Sigmoid colon (tissue), 7 donors: ENCODE results near the gene EHMT2. TPM values are rescaled to one million over a fixed set of nuclear protein-coding genes. Genes with fewer than 3 reads are reported as not detected.
"Not testable (repeated sequence)": the region's sequence is repeated elsewhere in the genome, so short reads cannot be mapped to it uniquely, and the experiment has no call there.

Experiments
- DNase-seq: peaks from one replicate; pipeline ENCODE4 v3.0.0-alpha.2; 2019
- H3K27ac ChIP-seq, 4 donors: fragments of 200-600 bp; sonication (generic); one replicate each; pipeline ENCODE4 v1.5.1; 2016 to 2019; ENCODE audit warnings: mild to moderate bottlenecking in 1 of 4
- H3K27me3 ChIP-seq, 3 donors: fragments of 200-600 bp; sonication (generic); one replicate each; pipeline ENCODE4 v1.5.1; 2019; ENCODE audit warnings: mild to moderate bottlenecking in 1 of 3
- H3K36me3 ChIP-seq, 4 donors: fragments of 200-600 bp; sonication (generic); one replicate each; pipeline ENCODE4 v1.5.1; 2016 to 2019
- H3K4me1 ChIP-seq, 4 donors: fragments of 200-600 bp; sonication (generic); one replicate each; pipeline ENCODE4 v1.5.1; 2017 to 2019
- H3K4me3 ChIP-seq, 4 donors: fragments of 200-600 bp; sonication (generic); one replicate each; pipeline ENCODE4 v1.5.1; 2017 to 2019; ENCODE audit warnings: mild to moderate bottlenecking in 2 of 4, moderate library complexity in 1 of 4
- H3K9me3 ChIP-seq, 4 donors: fragments of 200-600 bp in 3 of 4; sonication (generic) in 3 of 4; one replicate each; pipeline versions ENCODE4 v1.5.1 to v1.6.1; 2013 to 2019
- CTCF ChIP-seq, 4 experiments: fragments of 450-650 bp in 3 of 4; fragments of 200-600 bp in 1 of 4; IDR thresholded peaks; one replicate each; pipeline ENCODE4 v1.5.1; 2016 to 2019; ENCODE audit warnings: antibody characterized with exemption in 4 of 4, mild to moderate bottlenecking in 3 of 4, moderate library complexity in 2 of 4
- EP300 ChIP-seq, 4 donors: sonication (generic); formaldehyde crosslinking; IDR thresholded peaks; one replicate each; pipeline ENCODE4 v1.6.1; 2017; ENCODE audit warnings: antibody characterized with exemption in 4 of 4
- POLR2A ChIP-seq, 2 donors: fragments of 450-650 bp; IDR thresholded peaks; one replicate each; pipeline ENCODE4 v1.6.1; 2016; ENCODE audit warnings: antibody characterized with exemption in 2 of 2, mild to moderate bottlenecking in 2 of 2, moderate library complexity in 2 of 2
- POLR2AphosphoS5 ChIP-seq, 4 donors: sonication (generic); formaldehyde crosslinking; IDR thresholded peaks; one replicate each; pipeline ENCODE4 v1.6.1; 2017; ENCODE audit warnings: antibody characterized with exemption in 4 of 4
- WGBS, 2 donors: extraction: QIAGEN DNeasy Blood & Tissue Kit; methylation state at CpG; one replicate each; pipeline ENCODE4 v1.1.7; 2013; 5-methylcytosine and 5-hydroxymethylcytosine counted together
- intact Hi-C: fragments of 100-400 bp; cut with DNase I; formaldehyde crosslinking; loops from one replicate; pipeline ENCODE4 v1.15.1; 2023
- polyA plus RNA-seq, 3 donors: library from polyadenylated mRNA; stranded (reverse); fragments of 200-250 nt; gene quantifications; one replicate each; pipeline ENCODE4 v1.2.3, GENCODE V29; 2013
- total RNA-seq, 4 donors: library from RNA; depleted of rRNA; stranded (reverse); fragments of >200 nt; gene quantifications; one replicate each; pipeline ENCODE4 v1.1.0, GENCODE V29; 2016
- donor health status: healthy with polysubstance abuse.
- donor health status: Bipolar disorder and iron deficiency.
- donor health status: healthy.

EHMT2 gene
- total and polyA plus RNA-seq, 7 donors = 11.8 to 45.0 (median 33.2) TPM

GRCh38 chr6:31935021-31935420 lies 37.5 kb upstream of the EHMT2 start:
- Histone ChIP-seq H3K4me3 (no peak overlapping the region), H3K36me3 (no peaks in the 10 kb centered on the region), H3K4me1 (no peaks in the 10 kb centered on the region), H3K9me3 (no peaks in the 10 kb centered on the region), H3K27me3 (no peaks in the 10 kb centered on the region), H3K27ac (no peak overlapping the region)
- DNase-seq = no peak
- intact Hi-C loops = no loop called here
- no peak for TF ChIP-seq CTCF (IDR thresholded peaks at IDR 0.05)
- TF ChIP-seq POLR2AphosphoS5 (IDR thresholded peaks at IDR 0.05) = no peak
- TF ChIP-seq EP300 (IDR thresholded peaks at IDR 0.05) = no peak
- no peak for TF ChIP-seq POLR2A (IDR thresholded peaks at IDR 0.05)
- 78 to 91% methylated on average over 3 of the region's 3 CpGs for WGBS, 2 donors

GRCh38 chr6:31933537-31933936 lies 36.0 kb upstream of the EHMT2 start:
- no peaks in the 10 kb centered on the region for H3K4me1 ChIP-seq
- H3K27me3 ChIP-seq = no peaks in the 10 kb centered on the region
- 90 to 91% methylated on average over 19 of the region's 19 CpGs for WGBS, 2 donors
- intact Hi-C loops = no loop called here
- no peak for DNase-seq
- no peaks in the 10 kb centered on the region for H3K36me3 ChIP-seq
- TF ChIP-seq POLR2AphosphoS5 (IDR thresholded peaks at IDR 0.05) (no peak), EP300 (IDR thresholded peaks at IDR 0.05) (no peak), CTCF (IDR thresholded peaks at IDR 0.05) (no peak), POLR2A (IDR thresholded peaks at IDR 0.05) (no peak)
- H3K27ac ChIP-seq = no peak overlapping the region
- H3K4me3 ChIP-seq = no peak overlapping the region
- H3K9me3 ChIP-seq = no peaks in the 10 kb centered on the region

GRCh38 chr6:31932137-31932536 lies 34.6 kb upstream of the EHMT2 start:
- intact Hi-C loops, H3K4me1 ChIP-seq, H3K9me3 ChIP-seq, H3K27me3 ChIP-seq, H3K27ac ChIP-seq, H3K4me3 ChIP-seq, DNase-seq, H3K36me3 ChIP-seq: not testable (repeated sequence)
- WGBS, 2 donors = 92 to 96% methylated on average over 32 of the region's 32 CpGs

- Histone ChIP-seq H3K27ac (no peak overlapping the region), H3K4me1 (no peaks in the 10 kb centered on the region), H3K9me3 (no peaks in the 10 kb centered on the region), H3K27me3 (no peaks in the 10 kb centered on the region), H3K4me3 (no peak overlapping the region), H3K36me3 (no peaks in the 10 kb centered on the region)
- no peak for TF ChIP-seq CTCF (IDR thresholded peaks at IDR 0.05)
- TF ChIP-seq POLR2AphosphoS5 (IDR thresholded peaks at IDR 0.05) = no peak
- TF ChIP-seq EP300 (IDR thresholded peaks at IDR 0.05) = no peak
- no peak for TF ChIP-seq POLR2A (IDR thresholded peaks at IDR 0.05)
- WGBS, 2 donors = 96 to 97% methylated on average over 1 of the region's 1 CpG
- intact Hi-C loops = no loop called here
- DNase-seq = no peak
Observed at GRCh38 chr6:31930962-31931361, 33.5 kb upstream of the EHMT2 start.

- Histone ChIP-seq H3K27ac (no peak overlapping the region), H3K27me3 (no peaks in the 10 kb centered on the region), H3K4me1 (no peaks in the 10 kb centered on the region), H3K36me3 (no peaks in the 10 kb centered on the region), H3K4me3 (no peak overlapping the region), H3K9me3 (no peaks in the 10 kb centered on the region)
- TF ChIP-seq CTCF (IDR thresholded peaks at IDR 0.05) = no peak
- TF ChIP-seq POLR2A (IDR thresholded peaks at IDR 0.05) = no peak
- no peak for TF ChIP-seq POLR2AphosphoS5 (IDR thresholded peaks at IDR 0.05)
- no peak for TF ChIP-seq EP300 (IDR thresholded peaks at IDR 0.05)
- DNase-seq = no peak
- 85 to 88% methylated on average over 9 of the region's 9 CpGs for WGBS, 2 donors
- intact Hi-C loops = no loop called here
Observed at GRCh38 chr6:31928672-31928939, 31.1 kb upstream of the EHMT2 start.
